ENCODE data around the gene TTC28.
"Not testable (repeated sequence)": the region's sequence is repeated elsewhere in the genome, so short reads cannot be mapped to it uniquely, and the experiment has no call there.

Gene TTC28

DNA sequence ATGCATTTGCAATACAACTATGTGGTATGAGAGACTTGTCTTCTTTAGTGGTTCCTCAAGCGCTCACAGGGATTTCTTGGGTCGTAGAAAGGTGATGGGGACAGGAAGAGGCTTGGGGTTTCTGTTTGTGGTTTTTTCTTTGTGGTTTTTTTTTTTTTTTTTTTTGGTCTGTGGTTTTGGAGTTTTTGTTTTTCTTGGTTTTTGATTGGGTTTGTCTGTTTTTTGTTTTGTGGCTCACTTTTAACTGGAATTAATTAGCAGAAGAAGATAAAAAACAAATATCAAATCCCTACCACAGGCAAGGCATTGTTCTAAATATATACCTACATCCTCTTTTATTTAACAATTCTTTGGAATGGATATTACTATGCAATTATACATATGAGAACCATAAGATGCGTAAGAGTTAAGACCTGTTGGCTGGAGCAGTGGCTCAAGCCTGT is 5.5 kb downstream of the TTC28 start:
- DNase-seq: no peak

DNA sequence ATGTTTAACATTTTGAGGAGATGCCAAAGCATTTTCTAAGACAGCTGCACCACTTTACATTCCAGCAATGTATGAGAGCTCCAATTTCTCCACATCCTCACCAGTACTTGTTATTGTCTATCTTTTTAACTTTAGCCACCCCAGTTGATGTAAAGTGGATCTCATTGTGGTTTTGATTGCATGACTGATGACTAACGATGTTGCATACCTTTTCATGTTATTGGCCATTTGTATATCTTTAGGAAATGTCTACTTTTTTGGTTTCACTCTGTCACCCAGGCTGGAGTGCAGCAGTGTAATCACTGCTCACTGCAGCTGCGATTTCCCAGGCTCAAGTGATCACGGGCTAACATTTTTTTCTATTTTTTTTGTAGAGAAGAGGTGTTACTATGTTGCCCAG is 8.9 kb downstream of the TTC28 start:
- no peak for DNase-seq

DNA sequence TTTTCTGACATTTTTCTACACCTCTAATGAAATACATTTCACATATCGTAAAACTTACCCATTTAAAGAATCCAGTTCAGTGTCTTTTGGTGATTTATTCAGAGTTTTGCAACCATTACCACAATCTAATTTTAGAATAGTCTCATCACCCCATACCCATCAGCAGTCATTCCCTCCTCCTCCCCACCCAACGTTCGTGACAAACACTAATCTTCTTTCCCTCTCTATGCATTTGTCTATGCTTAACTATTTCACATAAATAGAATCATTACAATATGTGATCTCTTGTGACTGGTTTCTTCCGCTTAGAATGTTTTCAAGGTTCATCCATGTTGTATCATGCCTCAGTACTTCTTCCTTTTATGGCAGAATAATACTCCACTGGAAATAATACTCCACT is 9.5 kb downstream of the TTC28 start:
- DNase-seq: no peak

DNA sequence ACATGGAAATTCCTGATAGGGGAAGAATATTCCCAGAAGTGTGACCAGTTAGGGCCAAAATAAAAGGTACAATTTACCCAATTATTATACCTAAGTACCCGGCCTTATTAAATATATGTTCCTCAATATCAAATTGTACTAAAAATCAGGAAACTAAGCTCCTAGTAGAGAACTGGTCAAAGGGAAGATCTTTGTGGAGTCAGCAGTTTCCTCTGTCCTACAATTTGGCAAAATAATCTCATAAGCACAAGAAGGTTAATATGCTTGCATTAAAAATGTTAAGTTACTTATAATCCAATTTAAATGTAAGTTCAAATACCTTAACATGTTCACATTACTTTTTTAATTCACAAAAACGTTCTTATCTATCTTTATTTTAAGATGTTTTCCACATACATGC is 10.3 kb downstream of the TTC28 start:
- no peak for DNase-seq

DNA sequence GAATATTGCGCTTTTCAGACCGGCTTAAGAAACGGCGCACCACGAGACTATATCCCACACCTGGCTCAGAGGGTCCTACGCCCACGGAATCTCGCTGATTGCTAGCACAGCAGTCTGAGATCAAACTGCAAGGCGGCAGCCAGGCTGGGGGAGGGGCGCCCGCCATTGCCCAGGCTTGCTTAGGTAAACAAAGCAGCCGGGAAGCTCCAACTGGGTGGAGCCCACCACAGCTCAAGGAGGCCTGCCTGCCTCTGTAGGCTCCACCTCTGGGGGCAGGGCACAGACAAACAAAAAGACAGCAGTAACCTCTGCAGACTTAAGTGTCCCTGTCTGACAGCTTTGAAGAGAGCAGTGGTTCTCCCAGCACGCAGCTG is 16.1 kb downstream of the TTC28 start:
- DNase-seq: not testable (repeated sequence)

DNA sequence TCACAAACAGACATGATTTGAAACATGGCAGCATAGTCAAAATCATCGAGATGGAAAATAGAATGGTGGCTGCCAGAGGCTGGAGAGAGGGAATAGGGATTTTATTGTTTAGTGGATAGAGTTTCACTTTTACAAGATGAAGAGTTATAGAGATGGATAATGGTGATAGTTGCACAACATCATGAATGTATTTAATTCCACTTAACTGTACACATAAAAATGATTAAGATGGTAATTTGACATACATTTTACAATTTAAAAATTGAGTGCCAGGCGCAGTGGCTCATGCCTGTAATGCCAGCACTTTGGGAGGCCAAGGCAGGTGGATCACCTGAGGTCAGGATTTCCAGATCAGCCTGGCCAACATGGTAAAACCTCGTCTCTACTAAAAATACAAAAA is 21.2 kb downstream of the TTC28 start:
- no peak for DNase-seq

DNA sequence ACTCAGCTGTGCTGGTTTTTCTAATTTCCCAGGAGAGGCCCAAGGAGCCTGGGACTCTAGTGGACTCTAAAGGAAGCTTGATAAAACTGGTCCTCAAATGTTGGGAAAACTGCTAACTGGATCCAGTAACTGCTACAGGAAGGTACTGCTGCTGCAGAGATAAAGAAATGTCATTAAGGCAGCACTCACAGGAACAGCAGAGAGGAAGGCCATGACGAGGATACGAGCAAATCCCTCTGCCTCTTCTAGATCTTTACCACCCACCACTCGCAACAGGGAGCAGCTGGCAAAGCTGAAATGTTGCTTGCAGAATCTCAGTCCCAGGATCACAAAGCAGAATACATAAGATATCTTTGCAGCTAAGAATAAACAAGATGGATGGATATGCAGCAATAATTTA is 23.5 kb downstream of the TTC28 start:
- DNase-seq: no peak

DNA sequence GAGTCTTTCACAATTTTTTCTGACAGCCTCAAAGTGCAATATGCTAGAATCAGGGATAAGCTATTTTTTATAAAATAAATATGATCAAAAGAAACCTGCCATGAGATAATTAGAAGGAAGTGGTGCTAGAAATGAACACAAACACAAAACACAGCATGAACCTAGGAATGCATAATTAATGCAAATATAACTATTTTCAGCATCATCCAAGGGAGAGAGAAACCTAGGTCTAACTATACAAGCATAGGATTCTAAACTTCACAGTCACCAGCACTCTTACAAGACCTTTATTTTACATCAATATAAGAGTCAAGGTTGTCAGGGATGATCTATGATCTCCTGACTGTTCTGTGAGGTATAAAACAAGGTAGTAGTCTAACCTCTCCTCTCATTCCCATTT is 29.2 kb downstream of the TTC28 start:
- no peak for DNase-seq

DNA sequence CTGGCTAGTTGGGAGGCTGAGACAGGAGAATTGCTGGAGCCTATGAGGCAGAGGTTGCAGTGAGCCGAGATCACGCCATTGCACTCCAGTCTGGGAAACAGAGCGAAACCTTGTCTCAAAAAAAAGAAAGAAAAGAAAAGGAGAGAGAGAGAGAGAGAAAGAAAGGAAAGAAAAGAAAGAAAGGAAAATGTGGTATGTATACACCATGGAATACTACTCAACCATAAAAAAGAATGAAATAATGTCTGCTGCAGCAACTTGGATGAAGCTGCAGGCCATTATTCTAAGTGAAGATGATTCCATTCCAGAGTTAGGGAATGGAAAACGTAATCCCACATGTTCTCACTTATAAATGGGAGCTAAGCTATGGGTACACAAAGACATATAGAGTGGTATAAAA is 30.8 kb downstream of the TTC28 start:
- DNase-seq: no peak

DNA sequence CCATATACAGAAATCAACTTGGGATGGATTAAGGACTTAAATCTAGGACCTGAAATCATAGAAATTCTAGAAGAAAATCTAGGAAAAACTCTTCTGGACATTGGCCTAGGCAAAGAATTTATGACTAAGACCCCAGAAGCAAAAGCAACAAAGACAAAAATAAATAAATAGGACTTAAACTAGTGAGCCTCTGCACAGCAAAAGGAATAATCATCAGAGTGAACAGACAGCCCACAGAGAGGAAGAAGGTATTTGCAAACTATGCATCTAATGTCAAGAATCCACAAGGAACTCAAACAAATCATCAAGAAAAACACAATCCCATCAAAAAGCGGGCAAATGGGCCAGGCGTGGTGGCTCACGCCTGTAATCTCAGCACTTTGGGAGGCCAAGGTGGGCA is 32.4 kb downstream of the TTC28 start:
- DNase-seq: no peak

DNA sequence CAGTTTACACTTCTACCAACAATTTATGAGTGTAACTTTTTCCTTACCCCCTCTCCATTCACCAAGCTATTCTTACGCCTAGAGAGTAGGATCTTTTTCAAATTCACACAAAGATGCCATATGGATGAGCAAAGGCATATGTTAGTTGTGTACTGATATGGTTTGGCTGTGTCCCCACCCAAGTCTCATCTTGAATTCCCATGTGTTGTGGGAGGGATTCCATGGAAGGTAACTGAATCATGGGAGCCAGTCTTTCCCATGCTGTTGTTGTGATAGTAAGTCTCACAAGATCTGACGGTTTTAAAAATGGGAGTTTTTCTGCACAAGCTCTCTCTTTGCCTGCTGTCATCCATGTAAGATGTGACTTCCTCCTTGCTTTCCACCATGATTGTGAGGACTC is 40.3 kb downstream of the TTC28 start:
- DNase-seq: no peak

DNA sequence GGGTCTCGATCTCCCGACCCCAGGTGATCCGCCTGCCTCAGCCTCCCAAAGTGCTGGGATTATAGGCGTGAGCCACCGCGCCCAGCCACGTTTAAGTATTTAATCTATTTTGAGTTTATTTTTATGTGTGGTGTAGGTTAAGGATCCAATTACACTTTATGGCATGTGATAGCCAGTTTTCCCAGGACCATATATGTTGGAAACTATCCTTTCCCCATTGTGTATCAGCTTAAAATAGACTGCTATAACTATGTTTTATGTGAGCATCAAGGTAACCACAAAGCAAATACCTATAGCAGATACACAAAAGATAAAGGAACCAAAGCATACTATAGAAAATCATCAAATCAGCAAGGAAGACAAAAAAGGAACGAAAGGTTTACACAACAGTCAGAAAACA is 42.4 kb downstream of the TTC28 start:
- DNase-seq: no peak

DNA sequence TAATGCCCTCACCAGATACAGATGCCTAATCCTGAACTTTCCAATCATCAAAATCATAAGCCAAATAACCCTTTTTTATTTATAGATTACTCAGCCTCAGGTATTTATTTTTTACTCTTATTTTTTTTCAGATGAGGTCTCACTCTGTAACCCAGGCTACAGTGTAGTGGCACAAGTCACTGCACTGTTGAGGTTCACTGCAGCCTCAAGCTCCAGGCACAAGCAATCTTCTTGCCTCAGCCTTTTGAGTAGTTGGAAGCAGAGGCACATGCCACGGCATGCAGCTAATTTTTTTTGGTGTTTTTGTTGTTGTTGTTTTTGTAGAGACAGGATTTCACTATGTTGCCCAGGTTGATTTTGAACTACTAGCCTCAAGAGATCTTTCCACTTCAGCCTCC is 49.5 kb downstream of the TTC28 start:
- DNase-seq: no peak

DNA sequence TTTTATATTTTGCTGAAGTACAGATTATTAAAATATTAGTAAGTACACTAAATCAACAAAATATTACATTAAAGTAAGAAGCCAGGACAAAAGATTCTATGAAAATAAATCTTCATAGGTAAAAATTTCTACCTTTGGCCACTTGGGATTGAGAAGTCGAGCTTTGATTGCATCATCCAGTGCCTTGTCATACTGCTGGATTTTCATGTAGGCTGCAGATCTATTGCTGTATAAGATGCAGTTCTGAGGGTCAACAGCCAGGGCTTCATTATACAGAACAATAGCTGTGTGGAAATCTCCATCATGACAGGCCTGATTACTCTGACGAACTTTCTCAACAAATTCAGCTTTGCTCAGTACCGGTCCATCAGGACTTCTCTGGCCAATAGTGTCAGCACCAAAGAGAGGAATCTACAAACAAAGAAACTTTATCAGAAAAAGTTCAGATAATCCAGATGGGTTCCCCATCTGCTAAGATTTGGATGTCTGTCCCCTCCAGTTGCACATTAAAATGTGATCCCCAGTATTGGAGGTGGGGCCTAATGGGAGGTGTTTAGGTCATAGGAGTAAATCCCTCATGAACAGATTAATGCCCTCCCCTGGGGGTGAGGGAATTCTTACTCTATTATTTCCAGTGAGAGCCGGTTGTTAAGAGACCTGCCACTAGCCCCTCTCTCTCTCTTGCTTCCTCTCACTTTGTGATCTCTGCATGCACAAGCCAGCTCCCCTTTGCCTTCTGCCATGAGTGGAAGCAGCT is 50.0 kb downstream of the TTC28 start:
- DNase-seq: no peak

DNA sequence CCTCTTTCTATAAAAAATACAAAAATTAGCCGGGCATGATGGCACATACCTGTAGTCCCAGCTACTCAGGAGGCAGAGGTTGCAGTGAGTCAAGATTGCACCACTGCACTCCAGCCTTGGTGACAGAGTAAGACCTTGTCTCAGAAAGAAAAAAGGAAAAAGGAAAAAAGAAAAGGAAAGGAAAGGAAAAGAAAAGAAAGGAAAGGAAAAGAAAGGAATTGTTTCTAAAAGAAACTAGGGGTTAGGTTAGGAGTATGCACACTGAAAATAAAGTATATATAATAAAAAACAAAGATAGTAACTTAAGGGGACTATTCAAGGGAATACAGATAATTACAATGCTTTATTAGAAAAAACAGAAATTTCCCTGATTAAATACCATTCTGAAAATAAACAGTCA is 50.9 kb downstream of the TTC28 start:
- no peak for DNase-seq

DNA sequence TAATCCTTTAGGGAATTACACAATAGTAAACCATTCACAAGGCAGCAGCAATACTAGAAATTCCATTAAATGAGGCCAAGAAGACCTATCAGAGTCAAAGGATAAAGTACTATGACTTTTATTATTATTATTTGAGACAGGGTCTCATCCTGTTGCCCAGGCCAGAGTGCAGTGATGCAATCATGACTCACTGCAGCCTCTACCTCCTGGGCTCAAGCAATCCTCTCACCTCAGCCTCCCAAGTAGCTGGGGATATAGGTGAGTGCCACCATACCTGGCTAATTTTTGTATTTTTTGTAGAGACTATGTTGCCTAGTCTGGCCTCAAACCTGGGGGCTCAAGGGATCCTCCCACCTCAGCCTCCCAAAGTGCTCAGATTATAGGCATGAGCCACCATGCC is 51.8 kb downstream of the TTC28 start:
- DNase-seq: no peak

DNA sequence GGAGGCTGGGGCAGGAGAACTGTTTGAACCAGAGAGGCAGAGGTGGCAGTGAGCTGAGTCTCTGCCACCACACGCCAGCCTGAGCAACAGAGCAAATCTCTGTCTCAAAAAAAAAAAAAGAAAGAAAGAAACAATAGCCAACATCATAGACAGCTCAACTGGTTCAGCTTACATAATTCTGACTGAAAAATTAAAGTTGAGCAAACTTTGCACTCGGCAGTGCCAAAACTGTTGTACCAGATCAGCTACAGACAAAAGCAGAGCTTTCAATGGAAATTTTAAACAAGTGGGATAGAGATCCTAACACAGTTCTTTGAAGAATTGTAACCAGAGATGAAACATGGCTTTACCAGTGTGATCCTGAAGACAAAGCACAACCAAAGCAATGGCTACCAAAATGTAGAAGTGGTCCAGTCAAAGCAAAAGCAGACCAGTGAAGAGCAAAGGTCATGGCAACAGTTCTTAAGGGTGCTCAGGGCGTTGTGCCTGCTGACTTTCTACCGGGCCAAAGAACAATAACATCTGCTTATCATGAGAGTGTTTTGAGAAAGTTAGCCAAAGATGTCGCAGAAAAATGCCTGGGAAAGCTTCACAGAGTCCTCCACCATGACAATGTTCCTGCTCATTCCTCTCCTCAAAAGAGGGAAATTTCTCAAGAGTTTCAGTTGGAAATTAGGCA is 59.3 kb downstream of the TTC28 start:
- DNase-seq: no peak

DNA sequence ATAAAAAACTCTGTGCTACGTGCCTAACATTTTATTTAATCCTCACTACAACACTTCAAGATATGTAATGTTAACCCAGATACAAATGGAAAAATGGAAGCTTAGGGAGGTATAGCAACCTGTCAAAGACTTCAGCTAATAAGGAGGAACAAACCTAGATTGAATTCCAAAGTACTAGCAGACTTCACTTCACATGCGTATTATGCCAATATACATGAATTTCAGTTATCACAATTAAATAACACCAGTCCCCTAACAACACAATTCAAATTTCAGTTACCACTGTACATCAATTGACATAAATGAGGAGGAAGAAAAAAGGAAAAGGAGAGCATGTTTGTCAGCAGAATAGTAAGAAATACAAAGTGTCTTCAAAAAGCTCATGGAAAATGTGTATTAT is 60.4 kb downstream of the TTC28 start:
- DNase-seq: no peak

DNA sequence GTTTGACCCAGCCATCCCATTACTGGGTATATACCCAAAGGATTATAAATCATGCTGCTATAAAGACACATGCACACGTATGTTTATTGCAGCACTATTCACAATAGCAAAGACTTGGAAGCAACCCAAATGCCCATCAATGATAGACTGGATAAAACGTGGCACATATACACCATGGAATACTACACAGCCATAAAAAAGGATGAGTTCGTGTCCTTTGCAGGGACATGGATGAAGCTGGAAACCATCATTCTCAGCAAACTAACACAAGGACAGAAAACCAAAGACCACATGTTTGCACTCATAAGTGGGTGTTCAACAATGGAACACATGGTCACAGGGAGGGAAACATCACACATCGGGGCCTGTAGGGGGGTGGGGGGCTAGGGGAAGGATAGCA is 64.2 kb downstream of the TTC28 start:
- DNase-seq: not testable (repeated sequence)

DNA sequence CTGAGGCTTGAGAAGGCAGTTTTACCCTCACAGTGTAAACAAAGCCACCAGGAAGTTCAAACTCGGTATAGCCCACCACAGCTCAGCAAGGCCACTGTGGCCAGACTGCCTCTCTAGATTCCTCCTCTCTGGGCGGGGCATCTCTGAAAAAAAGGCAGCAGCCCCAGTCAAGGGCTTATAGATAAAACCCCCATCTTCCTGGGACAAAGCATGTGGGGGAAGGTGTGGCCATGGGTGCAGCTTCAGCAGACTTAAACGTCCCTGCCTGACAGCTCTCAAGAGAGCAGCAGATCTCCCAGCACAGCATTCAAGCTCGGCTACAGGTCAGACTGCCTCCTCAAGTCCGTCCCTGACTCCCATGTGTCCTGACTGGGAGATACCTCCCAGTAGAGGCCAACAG is 69.7 kb downstream of the TTC28 start:
- DNase-seq: no peak

DNA sequence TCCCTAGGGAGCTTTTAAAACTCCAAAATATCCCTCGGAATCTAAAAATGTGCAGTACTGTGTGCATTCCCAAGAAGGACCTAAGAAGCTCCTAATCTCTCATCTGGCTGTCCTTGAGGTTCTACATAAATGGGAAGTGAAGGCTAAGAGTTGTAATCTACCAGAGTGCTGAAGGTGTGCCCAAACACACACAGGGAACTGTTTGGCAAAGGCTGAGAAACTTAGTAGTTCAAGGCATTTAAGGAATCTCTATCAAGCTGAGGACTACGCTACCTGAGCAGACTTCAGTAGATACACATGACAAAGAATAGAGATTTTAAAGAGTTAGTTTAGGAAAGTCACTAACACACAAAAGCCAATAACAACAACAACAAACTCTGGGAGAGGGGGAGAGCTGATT is 71.1 kb downstream of the TTC28 start:
- no peak for DNase-seq

DNA sequence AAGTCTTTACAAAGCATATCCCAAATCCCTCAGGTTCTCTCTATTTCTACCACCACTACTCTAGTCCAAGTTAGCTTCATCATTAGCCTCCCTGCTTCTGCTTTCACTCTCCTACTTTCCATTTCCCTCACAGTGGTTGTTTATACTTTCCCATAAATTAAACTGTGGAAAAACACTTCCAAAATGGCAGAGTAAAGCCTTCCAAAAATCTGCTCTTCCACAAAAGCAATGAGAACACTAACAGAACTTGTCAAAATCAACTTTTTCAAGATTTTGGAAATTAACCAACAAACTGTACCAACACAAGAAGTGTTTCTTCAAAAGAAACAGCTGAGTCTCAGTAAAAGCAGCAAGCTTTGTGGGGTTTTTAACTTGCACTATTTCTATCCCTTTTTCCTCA is 71.8 kb downstream of the TTC28 start:
- DNase-seq: no peak

DNA sequence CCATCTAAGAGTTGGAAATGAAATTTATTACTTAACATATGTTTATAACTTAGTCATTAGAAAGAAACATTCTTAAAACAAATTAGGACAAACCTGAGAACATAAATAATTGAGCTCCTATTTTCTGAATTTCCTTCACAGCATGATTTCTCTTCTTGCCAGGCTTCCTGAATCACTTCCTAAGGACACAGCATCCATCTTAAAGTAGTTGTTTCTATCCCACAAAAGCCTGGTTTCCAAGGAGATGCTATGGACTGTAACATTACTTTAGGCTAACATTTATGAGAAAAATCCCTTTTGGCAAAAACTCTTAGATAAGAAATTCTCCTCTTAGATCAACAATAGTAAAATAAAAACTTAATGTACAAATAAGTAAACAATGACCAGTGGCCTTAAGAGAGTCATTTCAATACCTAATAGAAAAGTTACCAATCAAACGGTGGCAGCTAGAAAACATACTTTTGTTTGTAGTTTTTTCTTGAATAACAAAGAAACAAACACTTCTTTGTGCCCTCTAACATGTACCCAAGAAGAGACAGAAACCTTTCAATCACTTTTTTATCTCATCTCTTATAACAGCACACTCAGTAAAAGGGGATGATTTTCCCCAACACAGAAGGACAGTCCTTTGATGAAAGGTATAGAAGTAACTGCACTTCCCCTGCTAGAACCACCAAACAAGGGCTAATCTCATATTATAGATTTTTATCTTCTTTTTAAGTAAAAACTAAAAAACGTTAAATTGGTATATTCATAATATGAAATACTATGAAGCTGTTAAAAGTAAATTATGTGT is 74.5 kb downstream of the TTC28 start:
- no peak for DNase-seq

DNA sequence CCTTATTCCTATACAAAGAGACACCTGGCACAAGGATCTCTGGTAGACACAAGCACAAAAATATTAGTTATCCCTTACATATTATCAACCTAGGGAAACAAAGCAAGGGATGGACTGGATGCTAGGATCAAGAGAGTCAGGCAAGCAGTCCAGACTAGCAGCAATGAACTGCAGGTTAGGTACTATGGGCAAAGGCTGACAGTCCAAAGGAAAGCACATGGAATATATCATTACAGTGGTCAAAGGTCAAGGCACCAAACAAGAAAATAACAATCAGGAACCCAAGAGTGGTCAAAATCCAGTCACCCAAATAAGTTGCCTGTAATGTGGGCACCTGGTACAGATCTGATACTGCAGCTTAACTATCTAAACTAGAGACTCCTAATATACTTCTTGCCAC is 77.7 kb downstream of the TTC28 start:
- no peak for DNase-seq
